Suprapubic skin (tissue), 3 donors: Measurements from ENCODE around the gene APOB.

Experiments
- EP300 ChIP-seq: sonication (generic); formaldehyde crosslinking; IDR thresholded peaks from one replicate; pipeline ENCODE4 v1.6.1; 2017; ENCODE audit warnings: antibody characterized with exemption
- POLR2A ChIP-seq, 2 donors: fragments of 450-650 bp; IDR thresholded peaks; one replicate each; pipeline ENCODE4 v1.6.1; 2017; ENCODE audit warnings: antibody characterized with exemption in 2 of 2, mild to moderate bottlenecking in 2 of 2, moderate library complexity in 2 of 2
- TF ChIP-seq, protein P1 (sequence below), 2 donors: fragments of 200-600 bp in 1 of 2; fragments of 450-650 bp in 1 of 2; sonication (generic) in 1 of 2; IDR thresholded peaks; one replicate each; pipeline ENCODE4 v1.5.1; 2016 to 2019; ENCODE audit warnings: antibody characterized with exemption in 2 of 2, mild to moderate bottlenecking in 1 of 2, moderate library complexity in 1 of 2

DNA sequence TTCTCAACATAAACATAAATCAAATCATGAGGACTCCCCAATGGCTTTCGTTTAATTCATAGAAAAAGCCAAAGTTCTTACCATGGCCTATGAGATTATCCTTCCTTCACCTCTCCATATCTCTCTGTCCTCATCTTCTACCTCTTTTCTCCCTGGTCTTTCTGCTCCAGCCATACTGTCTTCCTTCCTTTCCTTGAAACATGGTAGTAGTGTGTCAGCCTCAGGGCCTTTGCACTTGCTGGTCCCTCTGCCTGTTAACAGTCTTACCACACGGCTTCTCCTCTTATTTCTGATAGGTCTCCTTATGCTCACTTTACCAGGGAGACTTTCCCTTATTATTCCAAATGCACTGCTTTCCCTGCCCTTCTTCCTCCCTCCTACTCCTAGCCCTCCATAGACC lies 25.6 kb downstream of the APOB start:
- TF ChIP-seq POLR2A (IDR thresholded peaks at IDR 0.05) (no peak), EP300 (no peak)
- TF ChIP-seq, protein P1, sequence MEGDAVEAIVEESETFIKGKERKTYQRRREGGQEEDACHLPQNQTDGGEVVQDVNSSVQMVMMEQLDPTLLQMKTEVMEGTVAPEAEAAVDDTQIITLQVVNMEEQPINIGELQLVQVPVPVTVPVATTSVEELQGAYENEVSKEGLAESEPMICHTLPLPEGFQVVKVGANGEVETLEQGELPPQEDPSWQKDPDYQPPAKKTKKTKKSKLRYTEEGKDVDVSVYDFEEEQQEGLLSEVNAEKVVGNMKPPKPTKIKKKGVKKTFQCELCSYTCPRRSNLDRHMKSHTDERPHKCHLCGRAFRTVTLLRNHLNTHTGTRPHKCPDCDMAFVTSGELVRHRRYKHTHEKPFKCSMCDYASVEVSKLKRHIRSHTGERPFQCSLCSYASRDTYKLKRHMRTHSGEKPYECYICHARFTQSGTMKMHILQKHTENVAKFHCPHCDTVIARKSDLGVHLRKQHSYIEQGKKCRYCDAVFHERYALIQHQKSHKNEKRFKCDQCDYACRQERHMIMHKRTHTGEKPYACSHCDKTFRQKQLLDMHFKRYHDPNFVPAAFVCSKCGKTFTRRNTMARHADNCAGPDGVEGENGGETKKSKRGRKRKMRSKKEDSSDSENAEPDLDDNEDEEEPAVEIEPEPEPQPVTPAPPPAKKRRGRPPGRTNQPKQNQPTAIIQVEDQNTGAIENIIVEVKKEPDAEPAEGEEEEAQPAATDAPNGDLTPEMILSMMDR (IDR thresholded peaks at IDR 0.05): no peak
